Upper lobe of right lung (tissue), 1 donor: Measurements from ENCODE around the gene IDUA. TPM values are rescaled to one million over a fixed set of nuclear protein-coding genes. Genes with fewer than 3 reads are reported as not detected.
A peak's percentile ranks its signal among the peaks of the same experiment; 100 is the strongest.

Experiments used
- ATAC-seq: fragments of 200-7000 bp; cut with Tn5 transposase; one replicate; pipeline ENCODE4 v1.9.1; 2020; ENCODE audit warnings: mild to moderate bottlenecking, moderate library complexity
- DNase-seq: peaks from one replicate; pipeline ENCODE4 v3.0.0-alpha.2; 2020
- H3K27ac ChIP-seq: fragments of 200-600 bp; one replicate; pipeline ENCODE4 v1.8.0; 2022
- H3K27me3 ChIP-seq: fragments of 200-600 bp; one replicate; pipeline ENCODE4 v1.8.0; 2022; ENCODE audit warnings: mild to moderate bottlenecking
- H3K36me3 ChIP-seq: fragments of 200-600 bp; one replicate; pipeline ENCODE4 v1.8.0; 2022
- H3K4me1 ChIP-seq: fragments of 200-600 bp; one replicate; pipeline ENCODE4 v1.8.0; 2022
- H3K4me3 ChIP-seq: fragments of 200-600 bp; one replicate; pipeline ENCODE4 v1.8.0; 2022; ENCODE audit warnings: mild to moderate bottlenecking
- H3K9me3 ChIP-seq: fragments of 200-600 bp; one replicate; pipeline ENCODE4 v1.8.0; 2022
- intact Hi-C: fragments of 100-400 bp; cut with DNase I; formaldehyde crosslinking; loops from one replicate; pipeline ENCODE4 v1.11.0; 2022
- total RNA-seq: library from RNA; stranded (reverse); fragmentation: NEBNext Ultra II Directional; extraction: Animal tissue kit (Norgen Biotek cat#: 25700); gene quantifications from one replicate; pipeline ENCODE4 v1.2.1, GENCODE V29; 2021
- TF ChIP-seq, protein P1 (sequence below): fragments of 200-600 bp; IDR thresholded peaks from one replicate; pipeline ENCODE4 v1.8.0; 2022; ENCODE audit warnings: antibody characterized with exemption
- donor health status: DM: no; HTN: yes; CAD: no; lungs with severe emphysema.

IDUA gene
- total RNA-seq, 1 donor from 2014 or later: 49.2 TPM

DNA sequence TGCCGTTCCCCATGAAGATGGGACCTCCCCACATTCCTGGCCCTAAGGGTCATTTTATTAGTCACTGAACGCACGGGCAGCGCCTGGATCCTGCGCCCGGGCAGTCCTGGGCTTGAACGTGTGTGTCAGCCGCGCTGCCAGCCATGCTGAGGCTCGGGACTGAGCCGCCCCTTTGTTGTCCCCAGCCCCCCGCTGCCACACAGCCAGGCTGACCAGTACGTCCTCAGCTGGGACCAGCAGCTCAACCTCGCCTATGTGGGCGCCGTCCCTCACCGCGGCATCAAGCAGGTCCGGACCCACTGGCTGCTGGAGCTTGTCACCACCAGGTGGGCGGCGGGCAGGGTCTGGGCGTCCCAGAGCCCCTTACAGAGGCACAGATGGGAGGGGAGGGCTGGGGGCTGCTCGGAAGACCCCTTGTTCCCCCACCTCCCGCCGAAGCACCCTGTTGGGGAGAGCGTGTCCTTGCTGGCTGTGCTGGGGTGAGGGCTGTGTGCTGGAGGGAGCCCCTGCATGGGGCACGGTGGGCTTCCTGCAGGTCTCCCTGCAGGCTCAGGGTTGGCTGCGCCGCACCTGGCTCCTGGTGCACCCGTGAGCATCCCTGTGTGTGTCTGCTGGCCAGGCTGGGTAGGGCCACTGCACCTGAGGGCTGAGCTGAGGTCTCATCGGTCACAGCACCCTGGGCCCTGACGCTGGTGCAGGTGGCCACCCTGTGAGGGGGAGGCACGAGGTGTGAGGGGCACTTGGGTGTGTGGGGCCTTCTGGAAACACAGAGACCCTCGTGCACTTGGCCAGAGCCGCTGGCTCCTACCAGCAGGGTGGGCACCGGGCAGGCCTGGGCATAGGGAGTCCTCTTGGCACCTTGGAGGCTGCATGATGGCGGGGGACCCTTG, 1.0 kb downstream of the IDUA start:
- Histone ChIP-seq H3K36me3 (no peaks in the 10 kb centered on the region), H3K4me1 (peaks cover 31% of the 10 kb centered on the region), H3K27ac (no peak overlapping the region), H3K4me3 (peak overlapping the region; percentile 69), H3K27me3 (no peaks in the 10 kb centered on the region), H3K9me3 (no peaks in the 10 kb centered on the region)
- no peak for ATAC-seq
- TF ChIP-seq, protein P1, sequence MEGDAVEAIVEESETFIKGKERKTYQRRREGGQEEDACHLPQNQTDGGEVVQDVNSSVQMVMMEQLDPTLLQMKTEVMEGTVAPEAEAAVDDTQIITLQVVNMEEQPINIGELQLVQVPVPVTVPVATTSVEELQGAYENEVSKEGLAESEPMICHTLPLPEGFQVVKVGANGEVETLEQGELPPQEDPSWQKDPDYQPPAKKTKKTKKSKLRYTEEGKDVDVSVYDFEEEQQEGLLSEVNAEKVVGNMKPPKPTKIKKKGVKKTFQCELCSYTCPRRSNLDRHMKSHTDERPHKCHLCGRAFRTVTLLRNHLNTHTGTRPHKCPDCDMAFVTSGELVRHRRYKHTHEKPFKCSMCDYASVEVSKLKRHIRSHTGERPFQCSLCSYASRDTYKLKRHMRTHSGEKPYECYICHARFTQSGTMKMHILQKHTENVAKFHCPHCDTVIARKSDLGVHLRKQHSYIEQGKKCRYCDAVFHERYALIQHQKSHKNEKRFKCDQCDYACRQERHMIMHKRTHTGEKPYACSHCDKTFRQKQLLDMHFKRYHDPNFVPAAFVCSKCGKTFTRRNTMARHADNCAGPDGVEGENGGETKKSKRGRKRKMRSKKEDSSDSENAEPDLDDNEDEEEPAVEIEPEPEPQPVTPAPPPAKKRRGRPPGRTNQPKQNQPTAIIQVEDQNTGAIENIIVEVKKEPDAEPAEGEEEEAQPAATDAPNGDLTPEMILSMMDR: no peak
- DNase-seq: no peak
- intact Hi-C loops: no loop called here

DNA sequence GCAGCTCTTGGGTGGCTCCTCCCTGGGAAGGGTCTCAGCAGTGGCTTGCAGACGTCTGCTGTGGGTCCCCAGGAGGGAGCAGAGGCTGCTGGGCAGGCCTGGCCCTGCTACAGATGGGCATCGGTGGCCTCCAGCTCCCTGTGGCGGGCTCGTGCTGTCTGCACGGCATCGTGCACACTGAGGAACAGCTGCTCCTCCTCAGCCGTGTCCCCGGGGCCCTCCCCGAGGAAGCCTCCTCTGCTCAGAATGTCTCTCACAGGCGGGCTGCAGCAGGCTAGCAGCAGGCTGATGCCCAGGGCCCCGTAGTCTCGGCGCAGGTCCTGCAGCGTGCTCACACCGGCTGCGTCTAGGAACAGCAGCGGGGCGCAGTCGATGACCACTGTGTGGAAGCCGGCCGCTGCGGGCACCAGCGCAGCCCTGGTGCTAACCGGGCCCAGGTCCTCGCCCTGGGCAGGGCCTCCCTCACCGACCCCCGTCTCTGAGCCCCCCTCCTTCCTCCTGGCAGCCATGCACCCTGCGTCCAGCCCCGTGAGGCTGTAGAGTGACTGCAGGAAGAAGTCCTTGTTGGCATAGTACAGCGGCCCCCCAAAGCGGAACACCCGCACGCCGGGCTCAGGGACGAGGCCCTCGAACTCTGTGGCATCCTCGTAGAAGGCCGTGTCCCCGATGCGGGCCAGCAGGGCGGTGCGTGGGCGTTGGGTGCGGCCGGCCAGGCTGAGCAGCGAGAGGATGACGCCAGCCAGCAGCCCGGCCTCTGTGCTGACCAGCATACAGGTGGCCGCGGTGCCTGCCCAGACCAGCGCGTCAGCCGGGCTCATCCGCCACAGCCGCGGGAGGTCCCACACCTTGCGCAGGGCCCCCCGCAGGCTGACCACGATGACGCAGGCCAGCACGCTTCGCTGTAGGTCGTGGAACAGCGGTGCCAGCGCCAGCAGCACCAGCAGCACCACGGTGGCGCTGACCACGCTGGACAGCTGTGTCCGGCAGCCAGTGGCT, 2.2 kb downstream of the IDUA start:
- intact Hi-C loops: no loop called here
- ATAC-seq (no peak), DNase-seq (no peak)
- Histone ChIP-seq H3K4me3 (no peak overlapping the region), H3K36me3 (no peaks in the 10 kb centered on the region), H3K27me3 (no peaks in the 10 kb centered on the region), H3K27ac (no peak overlapping the region), H3K9me3 (no peaks in the 10 kb centered on the region), H3K4me1 (peaks cover 37% of the 10 kb centered on the region)
- TF ChIP-seq, protein P1: no peak

DNA sequence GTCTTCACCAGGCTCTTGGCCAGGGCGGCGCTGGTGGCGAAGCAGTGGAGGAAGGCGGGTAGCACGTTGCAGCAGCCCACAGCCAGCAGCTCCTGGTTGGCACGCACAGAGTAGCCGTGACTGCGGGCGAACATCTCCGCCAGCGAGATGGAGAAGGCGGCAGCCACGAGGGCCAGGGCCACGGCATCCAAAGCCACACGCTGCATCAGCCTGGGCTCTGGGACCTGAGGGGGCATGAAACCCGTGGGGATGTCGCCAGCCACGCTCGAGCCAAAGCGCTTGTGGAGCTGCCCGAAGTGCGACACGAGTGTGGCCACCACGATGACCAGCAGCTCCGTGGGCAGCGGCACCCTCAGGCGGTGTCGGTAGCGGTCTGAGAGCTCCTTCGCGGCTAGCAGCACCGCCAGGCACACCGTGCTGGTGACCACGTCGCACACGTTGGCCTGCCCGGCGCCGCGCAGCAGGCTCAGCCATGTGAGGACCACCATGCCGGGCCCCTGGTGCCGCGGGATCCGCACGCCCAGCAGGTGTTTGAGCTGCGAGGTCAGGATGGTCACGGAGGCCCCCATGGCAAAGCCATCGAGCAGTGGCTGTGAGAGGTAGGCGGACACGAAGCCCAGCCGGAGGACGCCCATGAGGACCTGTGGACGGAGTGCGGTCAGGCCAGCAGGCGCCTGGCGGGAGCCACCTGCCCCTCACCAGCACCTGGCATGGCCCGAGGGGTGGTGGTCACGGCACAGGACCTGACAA, 3.1 kb downstream of the IDUA start:
- Histone ChIP-seq H3K27me3 (no peaks in the 10 kb centered on the region), H3K4me1 (peaks cover 37% of the 10 kb centered on the region), H3K36me3 (no peaks in the 10 kb centered on the region), H3K27ac (no peak overlapping the region), H3K4me3 (no peak overlapping the region), H3K9me3 (no peaks in the 10 kb centered on the region)
- ATAC-seq (no peak), DNase-seq (no peak)
- TF ChIP-seq, protein P1: no peak
- intact Hi-C loops: no loop called here

DNA sequence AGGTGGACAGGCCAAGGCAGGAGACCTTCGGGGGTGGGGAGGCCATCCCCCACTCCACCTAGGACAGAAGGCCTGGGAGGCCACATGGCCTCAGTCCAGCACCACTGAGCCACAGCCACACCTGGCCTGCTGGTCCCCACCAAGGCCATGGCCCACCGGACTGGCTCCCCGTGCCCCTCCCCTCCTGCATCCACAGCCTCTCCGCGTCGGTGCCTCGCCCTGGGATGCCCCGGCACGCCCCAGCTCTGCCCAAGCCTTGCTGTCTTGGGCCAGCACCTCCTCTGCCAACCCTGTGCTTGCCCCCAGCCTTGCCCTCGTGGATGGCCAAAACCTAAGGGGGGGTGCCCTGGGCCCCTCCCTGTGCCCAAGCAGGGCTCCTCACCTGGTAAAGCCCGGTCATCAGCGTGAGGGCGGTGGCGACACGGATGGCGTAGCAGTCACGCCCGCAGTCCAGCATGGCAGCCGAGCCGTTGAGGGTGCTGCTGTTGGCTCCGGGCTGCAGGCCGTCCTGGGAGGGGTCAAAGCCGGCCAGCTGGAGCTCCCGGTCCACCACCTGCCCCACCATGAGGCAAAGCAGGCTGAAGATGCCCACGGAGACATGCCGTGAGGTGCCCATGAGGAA, 4.0 kb downstream of the IDUA start:
- H3K27ac ChIP-seq: no peak overlapping the region
- DNase-seq (no peak), ATAC-seq (no peak)
- H3K36me3 ChIP-seq: no peaks in the 10 kb centered on the region
- H3K4me1 ChIP-seq: peaks cover 31% of the 10 kb centered on the region
- no peak overlapping the region for H3K4me3 ChIP-seq
- intact Hi-C loops: no loop called here
- TF ChIP-seq, protein P1: no peak
- no peaks in the 10 kb centered on the region for H3K9me3 ChIP-seq
- H3K27me3 ChIP-seq: no peaks in the 10 kb centered on the region
